GM12878 (cell line): ENCODE data around the gene SQOR. TPM values are rescaled to one million over a fixed set of nuclear protein-coding genes. Genes with fewer than 3 reads are reported as not detected.

Experiments used
- ATAC-seq: fragments of 200-7000 bp; cut with Tn5 transposase; 3 replicates; pipeline ENCODE4 v1.9.1; 2020; ENCODE audit warnings: mild to moderate bottlenecking, moderate library complexity
- BruUV-seq: library from RNA; stranded (reverse); fragments of 400-500 nt; replicated peaks from 2 replicates; lab custom pipeline; 2021; lab: Mats Ljungman, UMichigan
- CTCF ChIA-PET: fragments of 300-600 bp; sonication (Branson Sonifier 250); formaldehyde crosslinking; extraction: SDS; loops from one replicate; lab custom pipeline; 2021; ENCODE audit warnings: inconsistent platforms; lab: Yijun Ruan, JAX
- POLR2A ChIA-PET: fragments of 350-600 bp; formaldehyde crosslinking; extraction: SDS; loops from one replicate; lab custom pipeline; 2021; ENCODE audit warnings: inconsistent platforms; lab: Charles Lee
- RAD21 ChIA-PET: fragments of 300-600 bp; sonication (Branson Sonifier 250); formaldehyde crosslinking; loops from one replicate; lab custom pipeline; 2023; ENCODE audit warnings: antibody characterized with exemption; ENCODE audit not compliant: unreplicated experiment; lab: Charles Lee
- SMC1A ChIA-PET: fragments of 300-600 bp; sonication (Branson Sonifier 250); formaldehyde crosslinking; loops from one replicate; lab custom pipeline; 2023; ENCODE audit not compliant: unreplicated experiment, uncharacterized antibody; lab: Charles Lee
- DNase-seq: peaks from one replicate; pipeline ENCODE4 v3.0.0-alpha.2; 2011; ENCODE audit warnings: low read depth, low spot score
- FAIRE-seq: peaks from 3 replicates; lab custom pipeline; 2011; peaks lifted over from hg19 to GRCh38; lab: Jason Lieb, UNC
- H2AFZ ChIP-seq: 2 replicates; pipeline ENCODE4 v1.6.0; 2011; ENCODE audit warnings: low read depth, low read length, control low read depth; ENCODE audit not compliant: control insufficient read depth
- H3K27ac ChIP-seq: 2 replicates; pipeline ENCODE4 v1.5.1; 2011; ENCODE audit warnings: control low read depth; ENCODE audit not compliant: control insufficient read depth, insufficient read depth
- H3K27me3 ChIP-seq, 2 experiments: replicated peaks in 1 of 2; 2 replicates each; pipeline versions ENCODE4 v1.6.0 to v1.6.1; 2011; ENCODE audit warnings: low read length in 1 of 2; ENCODE audit not compliant: control insufficient read depth in 2 of 2, insufficient read depth in 2 of 2
- H3K36me3 ChIP-seq, 2 experiments: 2 replicates each; pipeline ENCODE4 v1.5.1; 2011; ENCODE audit warnings: low read length in 1 of 2; ENCODE audit not compliant: control insufficient read depth in 2 of 2, insufficient read depth in 2 of 2
- H3K4me1 ChIP-seq: 2 replicates; pipeline ENCODE4 v1.6.1; 2011; ENCODE audit warnings: mild to moderate bottlenecking, low read length, moderate library complexity, mixed read lengths; ENCODE audit not compliant: control insufficient read depth, insufficient read depth
- H3K4me2 ChIP-seq: 2 replicates; pipeline ENCODE4 v1.6.0; 2011; ENCODE audit warnings: control low read depth; ENCODE audit not compliant: control insufficient read depth, insufficient read depth
- H3K4me3 ChIP-seq: fragments of 200-600 bp; sonication (generic); 2 replicates; pipeline ENCODE4 v1.5.1; 2016
- H3K79me2 ChIP-seq: 2 replicates; pipeline ENCODE4 v1.6.0; 2011; ENCODE audit warnings: low read length; ENCODE audit not compliant: control insufficient read depth, insufficient read depth
- H3K9ac ChIP-seq: 2 replicates; pipeline ENCODE4 v1.8.0; 2011; ENCODE audit warnings: low read length, control low read depth, mixed read lengths; ENCODE audit not compliant: control insufficient read depth, insufficient read depth
- H3K9me3 ChIP-seq: replicated peaks from 3 replicates; pipeline ENCODE4 v1.5.1; 2011; ENCODE audit warnings: mild to moderate bottlenecking, low read length; ENCODE audit not compliant: control insufficient read depth, insufficient read depth
- H4K20me1 ChIP-seq: 2 replicates; pipeline ENCODE4 v1.6.0; 2011; ENCODE audit not compliant: control insufficient read depth, insufficient read depth
- JUNB ChIP-seq: IDR thresholded peaks from 2 replicates; pipeline ENCODE4 v1.6.1; 2016; ENCODE audit warnings: antibody characterized with exemption, mild to moderate bottlenecking
- SREBF2 ChIP-seq: IDR thresholded peaks from 2 replicates; pipeline ENCODE4 v1.6.1; 2012; ENCODE audit warnings: mild to moderate bottlenecking, low read length
- ZBED1 ChIP-seq: IDR thresholded peaks from 2 replicates; pipeline ENCODE4 v1.6.1; 2016; ENCODE audit warnings: borderline replicate concordance
- ZNF592 ChIP-seq: fragments of 450-650 bp; IDR thresholded peaks from 2 replicates; pipeline ENCODE4 v1.6.1; 2017; ENCODE audit warnings: mild to moderate bottlenecking, moderate library complexity
- WGBS: methylation state at CpG from one replicate; pipeline ENCODE4 v1.1.6; 2016; ENCODE audit warnings: low lambda C conversion rate; ENCODE audit not compliant: insufficient replicate concordance, insufficient coverage; ENCODE audit errors: missing lambda C conversion rate; 5-methylcytosine and 5-hydroxymethylcytosine counted together
- in situ Hi-C: fragments of 300-500 bp; cut with MboI; formaldehyde crosslinking; loops from 9 replicates; pipeline ENCODE4 v1.14.3; 2018; ENCODE audit warnings: mixed read lengths
- intact Hi-C: fragments of 100-400 bp; cut with micrococcal nuclease; formaldehyde crosslinking; loops from one replicate; pipeline ENCODE4 v1.14.2; 2022; ENCODE audit not compliant: unreplicated experiment
- polyA plus RNA-seq, 11 experiments: library from polyadenylated mRNA; depleted of rRNA in 4 of 11; unstranded in 6 of 11; stranded (reverse) in 5 of 11; fragments of >200 nt; fragmentation: Nextera tagmentation in 4 of 11; fragmentation: Illumina TruSeq in 1 of 11; extraction: Ambion mirVana in 4 of 11; extraction: Trizol in 1 of 11; gene quantifications; 1 replicate in 1 of 11; 2 replicates in 10 of 11; pipeline versions ENCODE4 v1.2.1 to v1.2.3, GENCODE V29; 2011 to 2016; ENCODE audit warnings: inconsistent platforms in 2 of 11, missing spikeins in 2 of 11, low read depth in 1 of 11
- total RNA-seq, 4 experiments: library from RNA; depleted of rRNA in 3 of 4; stranded (reverse); fragments of >200 nt in 3 of 4; fragmentation: Illumina TruSeq in 1 of 4; extraction: Trizol in 1 of 4; gene quantifications; 2 replicates each; pipeline versions ENCODE4 v1.2.1 to v1.2.3, GENCODE V29; 2013 to 2021

The SQOR gene
- total and polyA plus RNA-seq, 10 of the 15 experiments (the other 5 are each of a cell fraction or from before 2014, with no cell fraction given): 14.5 to 74.7 (median 44.2) TPM

DNA sequence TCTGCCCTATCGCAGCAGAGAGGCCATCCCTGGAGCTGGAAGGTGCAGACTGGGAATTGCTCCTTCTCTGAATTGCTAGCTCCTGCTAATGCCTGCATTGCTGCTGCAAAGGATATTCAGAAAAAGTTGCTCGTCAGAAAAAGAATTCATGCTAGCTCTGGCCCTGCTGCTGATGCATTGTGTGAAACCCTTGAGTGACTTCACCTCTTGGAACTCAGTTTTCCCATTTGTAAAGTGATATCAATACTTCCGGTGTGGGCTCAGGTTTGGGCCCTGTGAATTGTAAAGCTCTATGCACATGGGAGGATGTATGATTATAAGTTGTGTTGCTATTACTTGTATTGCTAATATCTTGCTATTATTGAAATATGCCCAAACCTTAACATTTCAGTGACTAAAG, 11.4 kb downstream of the SQOR start:
- Histone ChIP-seq H3K27ac (no peak overlapping the region), H4K20me1 (no peaks in the 10 kb centered on the region), H3K36me3 (no peaks in the 10 kb centered on the region), H3K9ac (no peak overlapping the region), H2AFZ (no peak overlapping the region; the same call in 1 of the 2 replicates), H3K4me3 (no peak overlapping the region), H3K4me2 (0 out of 2 replicates have a peak overlapping the region, but pooled peaks have one; percentile 32), H3K79me2 (peaks cover 2% of the 10 kb centered on the region; the same call in 1 of the 2 replicates), H3K9me3 (no peaks in the 10 kb centered on the region; the same call in 2 of the 3 replicates), H3K4me1 (peaks cover 17% of the 10 kb centered on the region), H3K27me3 (no peaks in the 10 kb centered on the region)
- in situ Hi-C loops (no loop called here), intact Hi-C loops (no loop called here)
- SMC1A ChIA-PET: no interaction called here
- ATAC-seq: no peak
- POLR2A ChIA-PET: interaction anchor here (0.6 to 1.0 kb wide), 2 partner anchors 12 to 28 kb away, joined by 3 read pairs; no protein-coding TSS in a partner anchor
- TF ChIP-seq SREBF2 (no peak), ZBED1 (no peak), ZNF592 (no peak), JUNB (peak; percentile 8; the same call in 1 of the 2 replicates)
- no peak for DNase-seq
- CTCF ChIA-PET: interaction anchor here (1.7 kb wide), 2 partner anchors 15 to 144 kb away, joined by 3 to 4 read pairs; no protein-coding TSS in a partner anchor
- no TSS peak for BruUV-seq
- RAD21 ChIA-PET: no interaction called here
- 10% methylated on average over 3 of the region's 3 CpGs for WGBS
- FAIRE-seq: no peak
